ENCODE data around the gene NAB2.

DNA sequence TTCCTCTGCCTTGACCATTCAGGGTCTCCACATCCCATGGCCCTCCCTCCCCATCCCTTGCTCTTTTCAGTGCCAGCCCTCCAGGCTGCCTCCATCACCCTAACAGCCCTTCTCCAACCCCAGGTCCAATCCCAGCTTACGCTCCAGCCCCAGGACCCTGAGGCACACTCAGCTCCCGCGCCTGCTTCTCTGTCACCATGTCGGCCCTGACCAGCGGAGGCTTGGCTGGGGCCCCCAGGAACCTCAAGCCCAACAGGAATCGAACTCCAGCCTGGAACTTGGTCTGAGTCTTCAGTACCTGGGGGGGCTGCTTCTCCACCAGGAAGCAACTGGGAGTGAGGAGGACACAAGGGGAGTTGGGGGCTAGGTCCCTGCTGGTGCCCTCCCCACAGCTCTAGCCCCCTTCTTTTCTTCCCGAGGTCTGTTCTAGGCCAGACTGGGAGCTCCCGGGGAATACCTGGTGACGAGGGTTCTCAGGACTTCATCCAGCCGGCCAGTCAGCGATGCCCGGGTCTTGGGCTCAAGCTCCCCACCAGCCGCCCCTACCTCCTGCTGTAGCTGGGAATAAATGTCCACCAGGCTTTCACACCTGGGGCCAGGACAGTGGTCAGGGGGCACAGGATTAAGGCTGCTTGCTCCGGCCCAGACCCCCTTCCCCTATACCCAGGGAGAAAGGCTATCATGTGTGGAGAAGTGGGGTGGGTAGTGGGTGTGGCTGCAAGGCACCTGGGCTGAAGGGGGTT lies 16.3 kb downstream of the NAB2 start:
- TF ChIP-seq, protein P1, sequence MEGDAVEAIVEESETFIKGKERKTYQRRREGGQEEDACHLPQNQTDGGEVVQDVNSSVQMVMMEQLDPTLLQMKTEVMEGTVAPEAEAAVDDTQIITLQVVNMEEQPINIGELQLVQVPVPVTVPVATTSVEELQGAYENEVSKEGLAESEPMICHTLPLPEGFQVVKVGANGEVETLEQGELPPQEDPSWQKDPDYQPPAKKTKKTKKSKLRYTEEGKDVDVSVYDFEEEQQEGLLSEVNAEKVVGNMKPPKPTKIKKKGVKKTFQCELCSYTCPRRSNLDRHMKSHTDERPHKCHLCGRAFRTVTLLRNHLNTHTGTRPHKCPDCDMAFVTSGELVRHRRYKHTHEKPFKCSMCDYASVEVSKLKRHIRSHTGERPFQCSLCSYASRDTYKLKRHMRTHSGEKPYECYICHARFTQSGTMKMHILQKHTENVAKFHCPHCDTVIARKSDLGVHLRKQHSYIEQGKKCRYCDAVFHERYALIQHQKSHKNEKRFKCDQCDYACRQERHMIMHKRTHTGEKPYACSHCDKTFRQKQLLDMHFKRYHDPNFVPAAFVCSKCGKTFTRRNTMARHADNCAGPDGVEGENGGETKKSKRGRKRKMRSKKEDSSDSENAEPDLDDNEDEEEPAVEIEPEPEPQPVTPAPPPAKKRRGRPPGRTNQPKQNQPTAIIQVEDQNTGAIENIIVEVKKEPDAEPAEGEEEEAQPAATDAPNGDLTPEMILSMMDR (optimal IDR thresholded peaks at IDR 0.05 in 1 of 3, IDR thresholded peaks at IDR 0.05 in 1 of 3, conservative IDR thresholded peaks at IDR 0.05 in 1 of 3; ENCODE audit: extremely low read depth in 1 of 3, insufficient read depth in 2 of 3, low read length in 3 of 3) = no peak
- TF ChIP-seq EZH2 (IDR thresholded peaks at IDR 0.05; ENCODE audit: low read length) = no peak

Data from keratinocyte (primary cell).